RWPE1 (cell line): ENCODE data around the gene RFPL2.
A peak's percentile ranks its signal among the peaks of the same experiment; 100 is the strongest.
"Not testable (repeated sequence)": the region's sequence is repeated elsewhere in the genome, so short reads cannot be mapped to it uniquely, and the experiment has no call there.

Experiments
- CTCF ChIA-PET: fragments of 350-600 bp; sonication (Branson Sonifier 250); formaldehyde crosslinking; extraction: SDS; loops from one replicate; lab custom pipeline; 2021; lab: Yijun Ruan, JAX
- POLR2A ChIA-PET: fragments of 400-600 bp; formaldehyde crosslinking; extraction: SDS; loops from one replicate; lab custom pipeline; 2020; ENCODE audit warnings: antibody characterized with exemption; ENCODE audit not compliant: low non-redundant PET; lab: Yijun Ruan, JAX
- DNase-seq: peaks from one replicate; pipeline ENCODE4 v3.0.0; 2012; ENCODE audit warnings: low spot score
- H3K27ac ChIP-seq: fragments of 450-650 bp; 2 replicates; pipeline ENCODE4 v1.5.1; 2017
- TF ChIP-seq, protein P1 (sequence below): fragments of 450-650 bp; conservative IDR thresholded peaks from 2 replicates; pipeline ENCODE4 v1.5.1; 2017; ENCODE audit warnings: low read depth, mild to moderate bottlenecking

Gene RFPL2

DNA sequence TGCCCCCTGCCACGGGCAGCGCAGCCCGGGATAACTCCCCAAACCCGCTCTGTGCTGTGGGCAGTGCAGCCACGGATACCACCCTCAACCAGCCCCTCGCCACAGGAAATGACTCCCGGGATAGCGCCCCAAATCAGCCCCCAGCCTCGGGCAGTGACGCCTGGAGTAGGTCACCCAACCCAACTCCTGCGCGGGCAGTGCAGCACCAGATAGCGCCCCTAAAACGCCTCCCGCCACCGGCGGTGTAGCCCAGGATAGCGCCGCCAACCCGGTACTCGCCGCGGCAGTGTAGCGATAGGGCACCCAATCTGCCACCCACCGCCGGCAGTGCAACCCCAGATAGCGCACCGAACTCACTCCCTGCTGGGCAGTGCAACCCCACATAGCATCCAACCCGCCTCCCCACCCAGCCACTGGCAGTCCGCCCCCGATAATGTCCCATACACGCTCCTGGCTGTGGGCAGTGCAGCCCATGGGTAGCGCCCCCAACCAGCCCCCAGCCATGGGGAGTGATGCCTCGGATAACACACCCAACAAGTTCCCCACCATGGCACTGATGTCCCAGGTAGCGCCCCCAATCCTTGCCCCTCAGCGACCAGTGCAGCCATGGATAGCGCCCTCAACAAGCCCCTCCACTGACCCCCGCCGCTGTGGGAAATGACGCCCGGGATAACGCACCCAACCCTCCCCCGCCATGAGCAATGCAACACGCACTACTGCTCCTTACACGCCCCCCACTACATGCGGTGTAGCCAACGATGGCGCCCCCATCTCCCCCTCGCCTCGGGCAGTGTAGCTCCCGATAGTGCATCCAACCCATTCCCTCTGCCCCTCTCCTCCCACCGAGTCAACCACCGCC is 1.5 kb downstream of the RFPL2 start:
- ChIA-PET CTCF (interaction anchor here (1.6 kb wide), 1 partner anchor 62 kb away, joined by 6 read pairs; no protein-coding TSS in a partner anchor), POLR2A (no interaction called here)
- H3K27ac ChIP-seq, result no peak overlapping the region
- TF ChIP-seq, protein P1, sequence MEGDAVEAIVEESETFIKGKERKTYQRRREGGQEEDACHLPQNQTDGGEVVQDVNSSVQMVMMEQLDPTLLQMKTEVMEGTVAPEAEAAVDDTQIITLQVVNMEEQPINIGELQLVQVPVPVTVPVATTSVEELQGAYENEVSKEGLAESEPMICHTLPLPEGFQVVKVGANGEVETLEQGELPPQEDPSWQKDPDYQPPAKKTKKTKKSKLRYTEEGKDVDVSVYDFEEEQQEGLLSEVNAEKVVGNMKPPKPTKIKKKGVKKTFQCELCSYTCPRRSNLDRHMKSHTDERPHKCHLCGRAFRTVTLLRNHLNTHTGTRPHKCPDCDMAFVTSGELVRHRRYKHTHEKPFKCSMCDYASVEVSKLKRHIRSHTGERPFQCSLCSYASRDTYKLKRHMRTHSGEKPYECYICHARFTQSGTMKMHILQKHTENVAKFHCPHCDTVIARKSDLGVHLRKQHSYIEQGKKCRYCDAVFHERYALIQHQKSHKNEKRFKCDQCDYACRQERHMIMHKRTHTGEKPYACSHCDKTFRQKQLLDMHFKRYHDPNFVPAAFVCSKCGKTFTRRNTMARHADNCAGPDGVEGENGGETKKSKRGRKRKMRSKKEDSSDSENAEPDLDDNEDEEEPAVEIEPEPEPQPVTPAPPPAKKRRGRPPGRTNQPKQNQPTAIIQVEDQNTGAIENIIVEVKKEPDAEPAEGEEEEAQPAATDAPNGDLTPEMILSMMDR, result no peak
- no peak for DNase-seq

DNA sequence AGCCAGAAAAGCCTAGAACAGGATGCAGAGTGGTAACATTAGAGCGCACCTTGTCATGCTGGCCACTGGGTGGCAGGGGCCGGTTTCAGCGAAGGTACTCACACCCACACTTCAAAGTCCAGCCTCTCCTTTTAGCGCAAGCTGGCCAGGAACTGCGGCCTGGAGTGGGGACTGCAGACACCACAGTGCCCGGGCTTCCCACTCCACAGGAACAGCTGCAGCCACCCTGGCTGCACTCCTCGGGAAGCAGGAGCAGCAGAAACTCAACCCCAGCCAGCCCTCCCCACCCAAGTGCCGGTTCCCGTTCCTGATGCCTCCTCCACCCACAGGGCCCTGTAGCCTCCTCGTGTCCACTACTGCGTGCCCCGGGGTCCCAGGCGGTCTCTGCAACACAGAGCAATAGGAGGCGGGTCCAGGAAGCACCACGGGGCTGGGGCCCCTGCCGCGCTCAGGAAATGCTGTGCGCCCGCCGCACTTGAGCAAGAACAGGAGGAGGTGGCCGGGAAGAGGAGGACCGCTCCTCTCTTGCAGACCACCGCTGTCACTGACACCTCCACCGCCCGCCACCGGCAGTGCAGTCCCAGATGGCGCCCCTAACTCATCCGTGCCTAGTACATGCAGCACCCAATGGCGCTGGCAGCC is 2.2 kb downstream of the RFPL2 start:
- ChIA-PET CTCF (interaction anchor here (0.6 to 1.6 kb wide), 3 partner anchors 63 to 228 kb away, joined by 3 to 6 read pairs (median 4); no protein-coding TSS in a partner anchor), POLR2A (no interaction called here)
- peak; percentile 58 for DNase-seq
- TF ChIP-seq, protein P1, result peak; percentile 78
- H3K27ac ChIP-seq, result no peak overlapping the region

DNA sequence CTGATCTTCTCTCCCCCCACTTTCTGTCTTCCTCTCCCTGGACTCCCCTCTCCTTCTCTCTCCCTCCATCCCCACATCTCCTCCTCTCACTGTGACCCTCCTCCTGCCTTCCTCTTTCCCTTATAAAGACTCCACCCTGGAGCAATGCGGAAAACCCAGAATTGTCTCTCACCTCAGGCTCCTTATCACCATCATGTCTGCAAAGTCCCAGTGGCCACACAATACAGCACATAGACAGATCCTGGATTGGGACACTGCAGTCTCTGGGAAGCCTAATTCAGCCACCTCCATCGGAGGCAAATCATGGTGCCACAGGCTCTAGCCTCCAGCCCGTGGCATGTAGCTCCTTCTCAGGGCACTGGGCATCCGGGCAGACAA is 2.7 kb downstream of the RFPL2 start:
- ChIA-PET CTCF (interaction anchor here (0.6 to 1.6 kb wide), 3 partner anchors 64 to 227 kb away, joined by 3 to 6 read pairs (median 4); no protein-coding TSS in a partner anchor), POLR2A (no interaction called here)
- no peak overlapping the region for H3K27ac ChIP-seq
- no peak for DNase-seq
- TF ChIP-seq, protein P1, result no peak

DNA sequence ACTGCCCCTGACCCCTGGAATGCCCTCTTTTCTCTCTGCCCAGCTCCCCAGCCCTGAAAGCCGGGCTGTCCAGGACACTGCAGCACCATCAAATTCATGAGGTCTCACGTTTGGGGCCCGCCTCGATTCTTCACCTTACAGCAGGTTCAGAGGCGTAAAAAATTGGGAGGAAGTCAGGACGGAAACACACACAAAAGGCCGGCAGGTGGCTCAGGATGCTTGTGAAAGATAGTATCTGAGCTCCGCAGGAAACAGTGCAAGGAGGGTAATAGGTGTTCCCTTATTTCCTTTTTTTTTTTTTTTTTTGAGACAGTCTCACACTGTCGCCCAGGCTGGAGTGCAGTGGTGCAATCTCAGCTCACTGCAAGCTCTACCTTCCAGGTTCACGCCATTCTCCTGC is 4.1 kb downstream of the RFPL2 start:
- ChIA-PET CTCF (no interaction called here), POLR2A (no interaction called here)
- no peak for DNase-seq
- no peak overlapping the region for H3K27ac ChIP-seq
- TF ChIP-seq, protein P1, result no peak

DNA sequence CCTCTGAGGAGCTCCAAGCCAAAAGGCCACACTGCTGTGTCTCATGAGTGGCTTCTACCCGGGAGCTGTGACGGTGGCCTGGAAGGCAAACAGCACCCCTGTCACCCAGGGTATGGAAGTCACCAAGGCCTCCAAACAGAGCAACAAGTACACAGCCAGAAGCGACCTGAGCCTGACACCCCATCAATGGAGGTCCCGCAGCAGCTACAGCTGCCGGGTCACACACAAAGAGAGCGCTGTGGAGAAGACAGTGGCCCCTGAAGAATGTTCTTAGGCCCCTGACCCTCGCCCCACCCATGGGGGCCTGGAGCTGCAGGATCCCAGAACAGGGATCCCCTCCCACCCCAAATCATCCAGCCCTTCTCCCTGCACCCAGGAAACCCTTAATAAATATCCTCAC is 4.9 kb downstream of the RFPL2 start:
- POLR2A ChIA-PET, result no interaction called here
- TF ChIP-seq, protein P1, result no peak
- CTCF ChIA-PET, result no interaction called here

DNA sequence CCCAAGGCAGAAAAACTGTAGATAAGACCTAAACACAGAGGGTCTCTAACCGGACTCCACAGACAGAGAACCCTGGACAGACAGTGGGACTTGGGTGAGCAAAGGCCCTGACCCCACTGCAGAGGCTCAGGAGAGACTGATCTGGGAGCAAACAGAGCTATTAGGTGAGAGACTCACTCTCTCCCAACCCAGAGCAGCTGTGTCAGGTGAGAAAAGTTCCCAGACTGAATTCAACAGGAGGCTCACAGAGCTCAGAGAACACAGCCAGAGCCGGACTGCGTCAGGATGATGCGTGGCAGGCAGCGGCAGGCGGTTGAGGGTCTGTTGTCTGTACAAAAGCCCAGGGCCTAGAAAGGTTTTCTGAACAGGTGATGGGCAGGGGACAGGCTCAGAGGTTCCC is 5.5 kb downstream of the RFPL2 start:
- TF ChIP-seq, protein P1, result no peak
- DNase-seq, result no peak
- ChIA-PET CTCF (no interaction called here), POLR2A (no interaction called here)
- H3K27ac ChIP-seq, result no peak overlapping the region

More for the DNA sequence above, 4.9 kb downstream of the RFPL2 start:
- H3K27ac ChIP-seq, result no peak overlapping the region
- DNase-seq, result no peak

DNA sequence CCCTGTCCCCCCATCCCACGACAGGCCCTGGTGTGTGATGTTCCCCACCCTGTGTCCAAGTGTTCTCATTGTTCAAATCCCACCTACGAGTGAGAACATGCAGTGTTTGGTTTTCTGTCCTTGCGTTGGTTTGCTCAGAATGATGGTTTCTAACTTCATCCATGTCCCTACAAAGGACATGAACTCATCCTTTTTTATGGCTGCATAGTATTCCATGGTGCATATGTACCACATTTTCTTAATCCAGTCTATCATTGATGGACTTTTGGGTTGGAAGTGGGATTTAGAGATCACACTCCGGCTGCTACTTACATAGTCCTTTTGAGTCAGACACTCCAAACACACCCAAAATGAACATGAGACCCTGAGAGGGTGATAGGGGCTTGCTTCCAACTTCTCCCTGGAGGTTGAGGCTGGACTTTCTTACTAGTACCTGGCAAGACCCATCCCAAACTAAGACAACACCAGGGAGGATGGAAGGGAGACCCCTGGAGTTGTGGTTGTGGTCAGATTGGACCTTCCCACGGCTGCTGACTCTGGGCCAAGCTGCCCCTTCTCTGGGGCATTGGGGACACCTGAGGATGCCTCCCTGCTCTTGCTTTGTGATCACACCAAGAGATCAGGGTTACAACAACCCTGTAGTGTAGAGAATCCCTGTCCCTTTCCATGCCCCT is 7.2 kb downstream of the RFPL2 start:
- DNase-seq, CTCF ChIA-PET, POLR2A ChIA-PET: not testable (repeated sequence)

DNA sequence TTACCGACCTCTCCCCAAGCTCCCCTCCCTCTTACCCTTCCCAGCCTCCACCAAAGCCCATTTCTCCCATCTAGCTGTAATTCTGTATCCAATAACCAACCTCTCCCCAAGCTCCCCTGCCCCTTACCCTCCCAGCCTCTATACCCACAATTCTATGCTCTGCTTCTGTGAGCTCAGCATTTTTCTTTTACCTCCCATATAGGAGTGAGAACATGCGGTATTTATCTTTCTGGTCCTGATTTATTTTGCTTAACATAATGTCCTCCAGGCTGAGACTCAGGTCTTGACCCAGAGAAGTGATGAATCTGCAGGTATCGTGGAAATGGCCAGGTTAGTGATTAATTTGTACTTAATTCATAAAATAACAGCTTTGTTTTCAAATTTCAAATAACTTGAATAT is 9.0 kb downstream of the RFPL2 start:
- DNase-seq, POLR2A ChIA-PET, CTCF ChIA-PET, H3K27ac ChIP-seq: not testable (repeated sequence)

More for the DNA sequence above, 7.2 kb downstream of the RFPL2 start:
- not testable (repeated sequence) for H3K27ac ChIP-seq

DNA sequence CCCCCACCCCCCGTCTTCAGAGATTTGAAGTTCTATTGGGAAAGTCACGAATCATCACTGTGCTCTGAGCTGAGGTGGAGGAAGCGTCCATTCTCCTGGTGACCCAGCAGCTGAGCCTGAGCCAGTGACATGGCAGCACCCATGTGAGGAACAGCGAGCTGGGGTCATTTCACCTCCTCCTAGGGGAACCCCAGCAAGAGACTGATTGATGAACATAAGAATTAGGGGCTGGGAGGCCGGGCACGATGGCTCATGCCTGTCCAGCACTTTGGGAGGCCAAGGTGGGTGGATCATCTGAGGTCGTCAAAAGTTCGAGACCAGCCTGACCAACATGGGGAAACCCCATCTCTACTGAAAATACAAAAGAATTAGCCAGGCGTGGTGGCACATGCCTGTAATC is 11.5 kb downstream of the RFPL2 start:
- POLR2A ChIA-PET, CTCF ChIA-PET, H3K27ac ChIP-seq, DNase-seq: not testable (repeated sequence)
